NCI-H510A (cell line): ENCODE measurements around the gene DNAH10.
"Not testable (repeated sequence)": the region's sequence is repeated elsewhere in the genome, so short reads cannot be mapped to it uniquely, and the experiment has no call there.

Experiments used
- DNase-seq: peaks from one replicate; lab custom pipeline; 2025; lab: John Stamatoyannopoulos, UW

Gene DNAH10

GRCh38 chr12:123907726-123908476 is 145.8 kb downstream of the DNAH10 start:
- DNase-seq = no peak

GRCh38 chr12:123908884-123909725 is 147.0 kb downstream of the DNAH10 start:
- no peak for DNase-seq

- DNase-seq = no peak
These were observed 148.0 kb downstream of the DNAH10 start for GRCh38 chr12:123910057-123910456.

- no peak for DNase-seq
These were observed 148.7 kb downstream of the DNAH10 start for GRCh38 chr12:123910761-123911193.

GRCh38 chr12:123911672-123912409 is 149.7 kb downstream of the DNAH10 start:
- DNase-seq = not testable (repeated sequence)

GRCh38 chr12:123912415-123913380 is 150.6 kb downstream of the DNAH10 start:
- DNase-seq = no peak

- DNase-seq = no peak
These were observed 152.7 kb downstream of the DNAH10 start for GRCh38 chr12:123914726-123915333.

- no peak for DNase-seq
These were observed 154.6 kb downstream of the DNAH10 start for GRCh38 chr12:123916729-123917128.

- DNase-seq = no peak
These were observed 155.3 kb downstream of the DNAH10 start for GRCh38 chr12:123917337-123917850.

- DNase-seq = no peak
These were observed 157.9 kb downstream of the DNAH10 start for GRCh38 chr12:123919980-123920360.

GRCh38 chr12:123923038-123923437 is 160.9 kb downstream of the DNAH10 start:
- no peak for DNase-seq

- no peak for DNase-seq
These were observed 161.8 kb downstream of the DNAH10 start for GRCh38 chr12:123923927-123924326.

- no peak for DNase-seq
These were observed 162.4 kb downstream of the DNAH10 start for GRCh38 chr12:123924539-123924938.

- DNase-seq = peak; percentile 54
These were observed 166.3 kb downstream of the DNAH10 start for GRCh38 chr12:123928274-123928865.

- no peak for DNase-seq
These were observed 166.8 kb downstream of the DNAH10 start for GRCh38 chr12:123928897-123929296.

GRCh38 chr12:123929946-123930583 is 168.0 kb downstream of the DNAH10 start:
- DNase-seq = no peak

GRCh38 chr12:123931686-123932321 is 169.7 kb downstream of the DNAH10 start:
- no peak for DNase-seq

GRCh38 chr12:123933214-123933613 is 171.1 kb downstream of the DNAH10 start:
- DNase-seq = no peak

GRCh38 chr12:123934016-123934620 is 172.0 kb downstream of the DNAH10 start:
- no peak for DNase-seq
